Liver (tissue), 9 donors: ENCODE data around the gene FOXL1. TPM values are rescaled to one million over a fixed set of nuclear protein-coding genes. Genes with fewer than 3 reads are reported as not detected.

Experiments
- DNase-seq: peaks from one replicate; pipeline ENCODE4 v3.0.0-alpha.2; 2017; ENCODE audit warnings: low spot score
- H3K27ac ChIP-seq, 2 donors: one replicate each; pipeline ENCODE4 v1.7.0; 2013; ENCODE audit warnings: inconsistent platforms in 2 of 2, low read length in 2 of 2, control low read depth in 1 of 2, low read depth in 1 of 2, mild to moderate bottlenecking in 1 of 2
- H3K27me3 ChIP-seq, 4 donors: one replicate each; pipeline versions ENCODE4 v1.6.1 to v1.7.0; 2013; ENCODE audit warnings: low read length in 3 of 4, inconsistent platforms in 1 of 4, mild to moderate bottlenecking in 1 of 4, moderate library complexity in 1 of 4; ENCODE audit not compliant: control insufficient read depth in 4 of 4, insufficient read depth in 4 of 4
- H3K36me3 ChIP-seq, 4 donors: one replicate each; pipeline versions ENCODE4 v1.6.1 to v1.7.0; 2013; ENCODE audit warnings: low read length in 3 of 4, mild to moderate bottlenecking in 3 of 4, low read depth in 1 of 4, moderate library complexity in 1 of 4; ENCODE audit not compliant: control insufficient read depth in 4 of 4, insufficient read depth in 3 of 4
- H3K4me1 ChIP-seq, 4 donors: one replicate each; pipeline versions ENCODE4 v1.6.1 to v1.7.0; 2013; ENCODE audit warnings: low read length in 3 of 4, mild to moderate bottlenecking in 3 of 4, moderate library complexity in 1 of 4; ENCODE audit not compliant: control insufficient read depth in 4 of 4, insufficient read depth in 4 of 4
- H3K4me3 ChIP-seq, 3 donors: one replicate each; pipeline versions ENCODE4 v1.6.1 to v1.7.0; 2013; ENCODE audit warnings: low read length in 3 of 3, control low read depth in 1 of 3, low read depth in 1 of 3, mild to moderate bottlenecking in 1 of 3
- H3K9ac ChIP-seq, 2 donors: one replicate each; pipeline ENCODE4 v1.7.0; 2013; ENCODE audit warnings: low read length in 2 of 2, mild to moderate bottlenecking in 2 of 2, moderate library complexity in 2 of 2, control low read depth in 1 of 2, low read depth in 1 of 2
- H3K9me3 ChIP-seq, 4 donors: one replicate each; pipeline versions ENCODE4 v1.6.1 to v1.7.0; 2013; ENCODE audit warnings: low read length in 3 of 4; ENCODE audit not compliant: control insufficient read depth in 4 of 4
- EGR1 ChIP-seq, 2 donors: IDR thresholded peaks; 2 replicates each; pipeline ENCODE4 v1.6.1; 2016 to 2018; ENCODE audit warnings: antibody characterized with exemption in 2 of 2, low read depth in 2 of 2
- FOXA1 ChIP-seq: IDR thresholded peaks from 2 replicates; pipeline ENCODE4 v1.6.1; 2016; ENCODE audit warnings: antibody characterized with exemption
- FOXA2 ChIP-seq: IDR thresholded peaks from 2 replicates; pipeline ENCODE4 v1.6.1; 2016; ENCODE audit warnings: antibody characterized with exemption
- HNF4G ChIP-seq: IDR thresholded peaks from 2 replicates; pipeline ENCODE4 v1.6.1; 2016; ENCODE audit warnings: antibody characterized with exemption
- JUND ChIP-seq, 2 donors: IDR thresholded peaks; 2 replicates each; pipeline ENCODE4 v1.6.1; 2016; ENCODE audit warnings: antibody characterized with exemption in 2 of 2
- RAD21 ChIP-seq, 2 donors: IDR thresholded peaks; 2 replicates each; pipeline ENCODE4 v1.6.1; 2016; ENCODE audit warnings: antibody characterized with exemption in 2 of 2, mild to moderate bottlenecking in 2 of 2
- RXRA ChIP-seq, 2 donors: IDR thresholded peaks; 2 replicates each; pipeline ENCODE4 v1.6.1; 2017 to 2018; ENCODE audit warnings: antibody characterized with exemption in 2 of 2, mild to moderate bottlenecking in 1 of 2
- SP1 ChIP-seq: IDR thresholded peaks from 2 replicates; pipeline ENCODE4 v1.6.1; 2018; ENCODE audit warnings: antibody characterized with exemption, mild to moderate bottlenecking
- YY1 ChIP-seq: IDR thresholded peaks from 2 replicates; pipeline ENCODE4 v1.6.1; 2016; ENCODE audit warnings: antibody characterized with exemption, mild to moderate bottlenecking
- WGBS: extraction: QIAGEN DNeasy Blood & Tissue Kit; methylation state at CpG from one replicate; pipeline ENCODE4 v1.1.7; 2013; 5-methylcytosine and 5-hydroxymethylcytosine counted together
- polyA plus RNA-seq, 2 donors: library from polyadenylated mRNA; stranded (reverse) in 1 of 2; unstranded in 1 of 2; fragments of 200-250 nt in 1 of 2; fragments of >200 nt in 1 of 2; fragmentation: Nextera tagmentation in 1 of 2; extraction: Ambion mirVana in 1 of 2; gene quantifications; one replicate each; pipeline versions ENCODE4 v1.2.1 to v1.2.3, GENCODE V29; 2013 to 2015
- total RNA-seq, 2 donors: library from RNA; depleted of rRNA; stranded (reverse); fragments of >200 nt; gene quantifications; one replicate each; pipeline ENCODE4 v1.2.3, GENCODE V29; 2014
- TF ChIP-seq, protein P1 (sequence below): IDR thresholded peaks from 2 replicates; pipeline ENCODE4 v1.6.1; 2016; ENCODE audit warnings: antibody characterized with exemption
- TF ChIP-seq, protein P2 (sequence below): IDR thresholded peaks from 2 replicates; pipeline ENCODE4 v1.6.1; 2016; ENCODE audit warnings: antibody characterized with exemption, mild to moderate bottlenecking
- TF ChIP-seq, protein P3 (sequence below): IDR thresholded peaks from 2 replicates; pipeline ENCODE4 v1.6.1; 2016; ENCODE audit warnings: antibody characterized with exemption
- TF ChIP-seq, protein P4 (sequence below): fragments of 150-350 bp; IDR thresholded peaks from 2 replicates; pipeline ENCODE4 v1.5.1; 2017; ENCODE audit warnings: improper control_type of control experiment, low read depth, low read length; ENCODE audit not compliant: missing input control
- TF ChIP-seq, protein P5 (sequence below): IDR thresholded peaks from 2 replicates; pipeline ENCODE4 v1.6.1; 2016; ENCODE audit warnings: antibody characterized with exemption
- donor health status: healthy.
- donor health status: healthy.
- donor health status: healthy.
- donor health status: healthy.
- donor health status: healthy.

The FOXL1 gene
- under 1 TPM in 1 of 2 donors, not detected in 1; 0.05 TPM for total RNA-seq
- under 1 TPM in 1 of 2 donors, not detected in 1; 0.06 TPM for polyA plus RNA-seq

DNA sequence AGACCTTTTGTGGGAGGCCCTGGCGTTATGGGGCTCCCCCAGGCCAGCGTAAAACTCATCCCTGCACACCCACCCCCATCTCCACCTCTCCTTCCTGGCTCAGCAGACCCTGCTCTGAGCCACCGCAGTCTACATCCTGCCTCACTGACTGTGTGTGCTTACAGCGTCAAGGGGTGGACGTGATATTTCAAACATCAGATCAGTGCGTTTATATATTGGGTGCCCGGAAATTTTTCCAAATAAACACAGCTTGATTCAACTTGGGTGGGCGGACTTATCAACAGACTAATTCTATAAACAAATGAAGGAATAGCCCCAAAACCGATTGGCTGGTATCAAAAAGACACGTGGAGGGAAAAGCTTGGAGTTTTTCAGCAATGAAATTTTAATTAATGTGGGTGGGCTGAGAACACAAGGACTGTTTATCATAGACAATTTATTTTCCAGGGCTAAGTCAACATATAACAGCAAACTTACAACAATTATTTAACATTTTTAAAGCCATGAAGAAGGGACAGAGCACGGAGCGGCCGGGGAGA, at the start of gene FOXL1:
Gene FOXL1, plus strand, starts transcription at position 489 of the 539 bp plus-strand sequence. CDS start 175 bp downstream, outside the sequence.
- H3K4me3 ChIP-seq = no peak within 1 kb of the TSS
- H3K27me3 ChIP-seq = peaks cover 8 to 31% (median 17%) of the 10 kb centered on the region in 4 donors
- no peaks in the 10 kb centered on the region for H3K9me3 ChIP-seq
- peaks cover 0 to 3% (median 3%) of the 10 kb centered on the region in 4 donors for H3K4me1 ChIP-seq
- no peaks in the 10 kb centered on the region for H3K36me3 ChIP-seq
- peak within 1 kb of the TSS; percentile 18 to 28 for H3K27ac ChIP-seq
- TF ChIP-seq, protein P1, sequence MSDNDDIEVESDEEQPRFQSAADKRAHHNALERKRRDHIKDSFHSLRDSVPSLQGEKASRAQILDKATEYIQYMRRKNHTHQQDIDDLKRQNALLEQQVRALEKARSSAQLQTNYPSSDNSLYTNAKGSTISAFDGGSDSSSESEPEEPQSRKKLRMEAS = no peak
- TF ChIP-seq JUND (IDR thresholded peaks at IDR 0.05) = no peak
- no peak for TF ChIP-seq FOXA2
- TF ChIP-seq, protein P2, sequence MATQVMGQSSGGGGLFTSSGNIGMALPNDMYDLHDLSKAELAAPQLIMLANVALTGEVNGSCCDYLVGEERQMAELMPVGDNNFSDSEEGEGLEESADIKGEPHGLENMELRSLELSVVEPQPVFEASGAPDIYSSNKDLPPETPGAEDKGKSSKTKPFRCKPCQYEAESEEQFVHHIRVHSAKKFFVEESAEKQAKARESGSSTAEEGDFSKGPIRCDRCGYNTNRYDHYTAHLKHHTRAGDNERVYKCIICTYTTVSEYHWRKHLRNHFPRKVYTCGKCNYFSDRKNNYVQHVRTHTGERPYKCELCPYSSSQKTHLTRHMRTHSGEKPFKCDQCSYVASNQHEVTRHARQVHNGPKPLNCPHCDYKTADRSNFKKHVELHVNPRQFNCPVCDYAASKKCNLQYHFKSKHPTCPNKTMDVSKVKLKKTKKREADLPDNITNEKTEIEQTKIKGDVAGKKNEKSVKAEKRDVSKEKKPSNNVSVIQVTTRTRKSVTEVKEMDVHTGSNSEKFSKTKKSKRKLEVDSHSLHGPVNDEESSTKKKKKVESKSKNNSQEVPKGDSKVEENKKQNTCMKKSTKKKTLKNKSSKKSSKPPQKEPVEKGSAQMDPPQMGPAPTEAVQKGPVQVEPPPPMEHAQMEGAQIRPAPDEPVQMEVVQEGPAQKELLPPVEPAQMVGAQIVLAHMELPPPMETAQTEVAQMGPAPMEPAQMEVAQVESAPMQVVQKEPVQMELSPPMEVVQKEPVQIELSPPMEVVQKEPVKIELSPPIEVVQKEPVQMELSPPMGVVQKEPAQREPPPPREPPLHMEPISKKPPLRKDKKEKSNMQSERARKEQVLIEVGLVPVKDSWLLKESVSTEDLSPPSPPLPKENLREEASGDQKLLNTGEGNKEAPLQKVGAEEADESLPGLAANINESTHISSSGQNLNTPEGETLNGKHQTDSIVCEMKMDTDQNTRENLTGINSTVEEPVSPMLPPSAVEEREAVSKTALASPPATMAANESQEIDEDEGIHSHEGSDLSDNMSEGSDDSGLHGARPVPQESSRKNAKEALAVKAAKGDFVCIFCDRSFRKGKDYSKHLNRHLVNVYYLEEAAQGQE = no peak
- no peak for TF ChIP-seq SP1
- TF ChIP-seq EGR1 (IDR thresholded peaks at IDR 0.05; ENCODE audit: low read depth in 2 of 2) = no peak
- no peak for TF ChIP-seq RAD21 (IDR thresholded peaks at IDR 0.05)
- TF ChIP-seq, protein P3, sequence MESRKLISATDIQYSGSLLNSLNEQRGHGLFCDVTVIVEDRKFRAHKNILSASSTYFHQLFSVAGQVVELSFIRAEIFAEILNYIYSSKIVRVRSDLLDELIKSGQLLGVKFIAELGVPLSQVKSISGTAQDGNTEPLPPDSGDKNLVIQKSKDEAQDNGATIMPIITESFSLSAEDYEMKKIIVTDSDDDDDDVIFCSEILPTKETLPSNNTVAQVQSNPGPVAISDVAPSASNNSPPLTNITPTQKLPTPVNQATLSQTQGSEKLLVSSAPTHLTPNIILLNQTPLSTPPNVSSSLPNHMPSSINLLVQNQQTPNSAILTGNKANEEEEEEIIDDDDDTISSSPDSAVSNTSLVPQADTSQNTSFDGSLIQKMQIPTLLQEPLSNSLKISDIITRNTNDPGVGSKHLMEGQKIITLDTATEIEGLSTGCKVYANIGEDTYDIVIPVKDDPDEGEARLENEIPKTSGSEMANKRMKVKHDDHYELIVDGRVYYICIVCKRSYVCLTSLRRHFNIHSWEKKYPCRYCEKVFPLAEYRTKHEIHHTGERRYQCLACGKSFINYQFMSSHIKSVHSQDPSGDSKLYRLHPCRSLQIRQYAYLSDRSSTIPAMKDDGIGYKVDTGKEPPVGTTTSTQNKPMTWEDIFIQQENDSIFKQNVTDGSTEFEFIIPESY = no peak
- TF ChIP-seq RXRA (IDR thresholded peaks at IDR 0.05) = no peak
- TF ChIP-seq, protein P4, sequence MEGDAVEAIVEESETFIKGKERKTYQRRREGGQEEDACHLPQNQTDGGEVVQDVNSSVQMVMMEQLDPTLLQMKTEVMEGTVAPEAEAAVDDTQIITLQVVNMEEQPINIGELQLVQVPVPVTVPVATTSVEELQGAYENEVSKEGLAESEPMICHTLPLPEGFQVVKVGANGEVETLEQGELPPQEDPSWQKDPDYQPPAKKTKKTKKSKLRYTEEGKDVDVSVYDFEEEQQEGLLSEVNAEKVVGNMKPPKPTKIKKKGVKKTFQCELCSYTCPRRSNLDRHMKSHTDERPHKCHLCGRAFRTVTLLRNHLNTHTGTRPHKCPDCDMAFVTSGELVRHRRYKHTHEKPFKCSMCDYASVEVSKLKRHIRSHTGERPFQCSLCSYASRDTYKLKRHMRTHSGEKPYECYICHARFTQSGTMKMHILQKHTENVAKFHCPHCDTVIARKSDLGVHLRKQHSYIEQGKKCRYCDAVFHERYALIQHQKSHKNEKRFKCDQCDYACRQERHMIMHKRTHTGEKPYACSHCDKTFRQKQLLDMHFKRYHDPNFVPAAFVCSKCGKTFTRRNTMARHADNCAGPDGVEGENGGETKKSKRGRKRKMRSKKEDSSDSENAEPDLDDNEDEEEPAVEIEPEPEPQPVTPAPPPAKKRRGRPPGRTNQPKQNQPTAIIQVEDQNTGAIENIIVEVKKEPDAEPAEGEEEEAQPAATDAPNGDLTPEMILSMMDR = no peak
- H3K9ac ChIP-seq = no peak within 1 kb of the TSS
- DNase-seq = no peak
- WGBS = 26% methylated on average over 13 of the region's 13 CpGs

DNA sequence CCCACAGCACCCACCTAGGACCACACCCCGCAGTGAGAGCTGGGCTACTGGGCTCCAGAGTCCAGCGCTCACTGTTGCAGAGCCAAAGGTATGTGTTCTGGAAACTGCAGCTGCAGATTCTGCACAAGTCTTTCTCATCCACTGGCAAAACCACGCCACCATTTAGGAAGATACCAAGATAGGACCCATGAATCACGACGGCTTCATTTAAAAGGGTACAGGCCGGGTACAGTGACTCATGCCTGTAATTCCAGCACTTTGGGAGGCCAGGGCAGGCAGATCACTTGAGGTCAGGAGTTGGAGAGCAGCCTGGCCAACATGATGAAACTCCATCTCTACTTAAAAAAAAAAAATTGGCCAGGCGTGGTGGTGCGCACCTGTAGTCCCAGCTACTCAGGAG, 49.2 kb upstream of the FOXL1 start:
- Histone ChIP-seq H3K4me1 (no peaks in the 10 kb centered on the region), H3K27ac (no peak overlapping the region), H3K36me3 (peaks cover 0 to 10% (median 5%) of the 10 kb centered on the region in 4 donors), H3K9ac (no peak overlapping the region), H3K4me3 (no peak overlapping the region), H3K27me3 (no peaks in the 10 kb centered on the region), H3K9me3 (no peaks in the 10 kb centered on the region)
- WGBS = 84% methylated on average over 8 of the region's 8 CpGs
- DNase-seq = no peak
- TF ChIP-seq RXRA (IDR thresholded peaks at IDR 0.05) (no peak), FOXA2 (no peak), EGR1 (IDR thresholded peaks at IDR 0.05; ENCODE audit: low read depth in 2 of 2) (no peak), FOXA1 (no peak), YY1 (no peak), SP1 (no peak), RAD21 (IDR thresholded peaks at IDR 0.05) (no peak), HNF4G (no peak)
- TF ChIP-seq, protein P5, sequence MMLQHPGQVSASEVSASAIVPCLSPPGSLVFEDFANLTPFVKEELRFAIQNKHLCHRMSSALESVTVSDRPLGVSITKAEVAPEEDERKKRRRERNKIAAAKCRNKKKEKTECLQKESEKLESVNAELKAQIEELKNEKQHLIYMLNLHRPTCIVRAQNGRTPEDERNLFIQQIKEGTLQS = no peak
- TF ChIP-seq, protein P4 = no peak
